H1 (cell line): ENCODE results near the gene MRPS16.

Experiments
- CEBPB ChIP-seq: IDR thresholded peaks from 2 replicates; pipeline ENCODE4 v1.6.1; 2012; ENCODE audit warnings: low read depth, low read length
- GTF2F1 ChIP-seq: IDR thresholded peaks from 2 replicates; pipeline ENCODE4 v1.6.1; 2012; ENCODE audit warnings: low read depth, low read length, improper control_type of control experiment, borderline replicate concordance
- MAFK ChIP-seq: IDR thresholded peaks from 2 replicates; pipeline ENCODE4 v1.6.1; 2012; ENCODE audit warnings: low read depth, mild to moderate bottlenecking, improper control_type of control experiment, low read length
- POLR2A ChIP-seq, 2 experiments: IDR thresholded peaks; 1 replicate in 1 of 2; 2 replicates in 1 of 2; pipeline ENCODE4 v1.6.1; 2011; ENCODE audit warnings: low read depth in 2 of 2, low read length in 2 of 2, mild to moderate bottlenecking in 2 of 2; ENCODE audit errors: control extremely low read depth in 1 of 2
- POLR2AphosphoS5 ChIP-seq: IDR thresholded peaks from 2 replicates; pipeline ENCODE4 v1.6.1; 2011; ENCODE audit warnings: low read depth, low read length
- TCF12 ChIP-seq: IDR thresholded peaks from 2 replicates; pipeline ENCODE4 v1.6.1; 2011; ENCODE audit warnings: low read depth, mild to moderate bottlenecking, low read length
- TF ChIP-seq, protein P1 (sequence below), 3 experiments: IDR thresholded peaks; 1 replicate in 2 of 3; 2 replicates in 1 of 3; pipeline versions ENCODE4 v1.5.1 to v1.6.1; 2011; ENCODE audit warnings: low read length in 3 of 3, mild to moderate bottlenecking in 3 of 3, inconsistent platforms in 2 of 3, low read depth in 1 of 3, moderate library complexity in 1 of 3; ENCODE audit not compliant: insufficient read depth in 1 of 3; ENCODE audit errors: control extremely low read depth in 1 of 3

DNA sequence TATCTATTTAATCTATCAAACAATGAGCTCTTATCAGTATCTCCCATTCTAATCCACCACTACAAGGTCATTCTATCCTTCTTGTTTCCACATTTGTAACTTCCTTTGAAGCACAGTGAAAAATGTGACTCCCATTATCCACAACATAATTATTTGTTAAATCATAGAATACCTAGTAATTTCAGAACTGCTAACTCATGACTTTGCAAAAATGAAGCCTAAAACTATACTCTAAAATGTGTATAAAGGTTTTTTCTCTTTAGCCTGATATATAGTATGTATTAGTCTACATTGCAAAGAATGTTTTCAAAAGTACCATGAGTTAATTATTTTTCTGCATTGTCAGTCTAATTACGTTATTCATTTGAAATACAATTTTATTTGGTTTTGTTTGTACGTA is 12.0 kb upstream of the MRPS16 start:
- no peak for TF ChIP-seq MAFK
- TF ChIP-seq, protein P1, sequence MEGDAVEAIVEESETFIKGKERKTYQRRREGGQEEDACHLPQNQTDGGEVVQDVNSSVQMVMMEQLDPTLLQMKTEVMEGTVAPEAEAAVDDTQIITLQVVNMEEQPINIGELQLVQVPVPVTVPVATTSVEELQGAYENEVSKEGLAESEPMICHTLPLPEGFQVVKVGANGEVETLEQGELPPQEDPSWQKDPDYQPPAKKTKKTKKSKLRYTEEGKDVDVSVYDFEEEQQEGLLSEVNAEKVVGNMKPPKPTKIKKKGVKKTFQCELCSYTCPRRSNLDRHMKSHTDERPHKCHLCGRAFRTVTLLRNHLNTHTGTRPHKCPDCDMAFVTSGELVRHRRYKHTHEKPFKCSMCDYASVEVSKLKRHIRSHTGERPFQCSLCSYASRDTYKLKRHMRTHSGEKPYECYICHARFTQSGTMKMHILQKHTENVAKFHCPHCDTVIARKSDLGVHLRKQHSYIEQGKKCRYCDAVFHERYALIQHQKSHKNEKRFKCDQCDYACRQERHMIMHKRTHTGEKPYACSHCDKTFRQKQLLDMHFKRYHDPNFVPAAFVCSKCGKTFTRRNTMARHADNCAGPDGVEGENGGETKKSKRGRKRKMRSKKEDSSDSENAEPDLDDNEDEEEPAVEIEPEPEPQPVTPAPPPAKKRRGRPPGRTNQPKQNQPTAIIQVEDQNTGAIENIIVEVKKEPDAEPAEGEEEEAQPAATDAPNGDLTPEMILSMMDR (IDR thresholded peaks at IDR 0.05; ENCODE audit: control extremely low read depth in 1 of 3, insufficient read depth in 1 of 3, low read depth in 1 of 3, low read length in 3 of 3) = no peak
- TF ChIP-seq CEBPB = no peak
- TF ChIP-seq POLR2A (IDR thresholded peaks at IDR 0.05; ENCODE audit: control extremely low read depth in 1 of 2, low read depth in 2 of 2, low read length in 2 of 2) = no peak
- no peak for TF ChIP-seq GTF2F1
- no peak for TF ChIP-seq POLR2AphosphoS5
- TF ChIP-seq TCF12 = no peak
